ENCODE measurements around the gene TBX15.

DNA sequence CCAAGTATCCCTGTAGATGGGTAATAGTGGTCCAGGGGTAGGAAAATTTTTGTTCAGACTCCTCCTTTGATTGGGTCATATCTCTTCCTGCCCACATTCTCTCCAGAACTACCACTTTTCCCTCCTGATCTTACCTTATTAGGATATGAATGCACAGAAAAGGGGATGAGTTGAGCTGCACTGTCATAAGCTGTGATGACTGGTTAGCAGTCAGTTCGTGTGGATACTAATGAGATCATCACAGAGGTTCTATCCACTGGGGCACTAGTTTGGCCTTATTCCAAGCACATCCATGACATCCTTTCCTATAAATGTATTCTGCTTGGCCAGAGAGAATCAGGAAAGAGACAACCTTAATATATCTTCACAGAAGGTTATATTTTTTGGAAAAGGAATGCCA, 22.1 kb upstream of the TBX15 start:
- TF ChIP-seq, protein P1, sequence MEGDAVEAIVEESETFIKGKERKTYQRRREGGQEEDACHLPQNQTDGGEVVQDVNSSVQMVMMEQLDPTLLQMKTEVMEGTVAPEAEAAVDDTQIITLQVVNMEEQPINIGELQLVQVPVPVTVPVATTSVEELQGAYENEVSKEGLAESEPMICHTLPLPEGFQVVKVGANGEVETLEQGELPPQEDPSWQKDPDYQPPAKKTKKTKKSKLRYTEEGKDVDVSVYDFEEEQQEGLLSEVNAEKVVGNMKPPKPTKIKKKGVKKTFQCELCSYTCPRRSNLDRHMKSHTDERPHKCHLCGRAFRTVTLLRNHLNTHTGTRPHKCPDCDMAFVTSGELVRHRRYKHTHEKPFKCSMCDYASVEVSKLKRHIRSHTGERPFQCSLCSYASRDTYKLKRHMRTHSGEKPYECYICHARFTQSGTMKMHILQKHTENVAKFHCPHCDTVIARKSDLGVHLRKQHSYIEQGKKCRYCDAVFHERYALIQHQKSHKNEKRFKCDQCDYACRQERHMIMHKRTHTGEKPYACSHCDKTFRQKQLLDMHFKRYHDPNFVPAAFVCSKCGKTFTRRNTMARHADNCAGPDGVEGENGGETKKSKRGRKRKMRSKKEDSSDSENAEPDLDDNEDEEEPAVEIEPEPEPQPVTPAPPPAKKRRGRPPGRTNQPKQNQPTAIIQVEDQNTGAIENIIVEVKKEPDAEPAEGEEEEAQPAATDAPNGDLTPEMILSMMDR (IDR thresholded peaks at IDR 0.05; ENCODE audit: insufficient read depth, low read length, poor library complexity, severe bottlenecking), result no peak
- TF ChIP-seq EZH2phosphoT487 (conservative IDR thresholded peaks at IDR 0.05; ENCODE audit: low read length), result no peak

Data from SU-DHL-6 (cell line).